ENCODE results near the gene ARHGEF17. TPM values are rescaled to one million over a fixed set of nuclear protein-coding genes. Genes with fewer than 3 reads are reported as not detected.

Gene ARHGEF17
- total RNA-seq, 4 donors from 2014 or later: 82.8 to 196 (median 122) TPM

- Histone ChIP-seq H3K27me3 (no peaks in the 10 kb centered on the region), H3K4me1 (peaks cover 3 to 19% (median 18%) of the 10 kb centered on the region in 4 donors), H3K4me3 (no peak overlapping the region), H3K36me3 (peaks cover 62 to 100% (median 94%) of the 10 kb centered on the region in 4 donors), H3K9me3 (no peaks in the 10 kb centered on the region), H3K27ac (replicated peaks in 1 of 4) (peak overlapping the region in 1 of 4 donors; percentile 21)
- 83% methylated on average over 3 of the region's 9 CpGs for WGBS
- TF ChIP-seq POLR2AphosphoS5 (IDR thresholded peaks at IDR 0.05) (no peak), CTCF (IDR thresholded peaks at IDR 0.05) (no peak), EP300 (IDR thresholded peaks at IDR 0.05) (no peak), POLR2A (IDR thresholded peaks at IDR 0.05; ENCODE audit: low read depth) (no peak)
- DNase-seq (ENCODE audit: extremely low spot score): no peak
- intact Hi-C loops (cut with DNase I): no loop called here
Observed at GRCh38 chr11:73363147-73363546, 55.1 kb downstream of the ARHGEF17 start.

GRCh38 chr11:73365352-73366264 is 57.5 kb downstream of the ARHGEF17 start:
- no peaks in the 10 kb centered on the region for H3K27me3 ChIP-seq
- H3K27ac ChIP-seq (replicated peaks in 1 of 4): peak overlapping the region in 1 of 4 donors; percentile 15
- peaks cover 48 to 87% (median 82%) of the 10 kb centered on the region in 4 donors for H3K36me3 ChIP-seq
- DNase-seq (ENCODE audit: extremely low spot score): no peak
- no peaks in the 10 kb centered on the region for H3K9me3 ChIP-seq
- TF ChIP-seq CTCF (IDR thresholded peaks at IDR 0.05) (no peak), POLR2AphosphoS5 (IDR thresholded peaks at IDR 0.05) (peak in 1 of 2 donors; percentile 5)
- intact Hi-C loops (cut with DNase I): no loop called here
- peaks cover 0 to 7% (median 0%) of the 10 kb centered on the region in 4 donors for H3K4me1 ChIP-seq
- no peak overlapping the region for H3K4me3 ChIP-seq
- 88% methylated on average over 14 of the region's 24 CpGs for WGBS

GRCh38 chr11:73366265-73366610 is 58.2 kb downstream of the ARHGEF17 start:
- intact Hi-C loops (cut with DNase I): no loop called here
- 89% methylated on average over 4 of the region's 4 CpGs for WGBS

GRCh38 chr11:73366953-73367352 is 58.9 kb downstream of the ARHGEF17 start:
- no peak for DNase-seq (ENCODE audit: extremely low spot score)
- Histone ChIP-seq H3K4me1 (peaks cover 0 to 6% (median 0%) of the 10 kb centered on the region in 4 donors), H3K27ac (replicated peaks in 1 of 4) (no peak overlapping the region), H3K27me3 (no peaks in the 10 kb centered on the region), H3K9me3 (no peaks in the 10 kb centered on the region), H3K36me3 (peaks cover 35 to 74% (median 69%) of the 10 kb centered on the region in 4 donors), H3K4me3 (no peak overlapping the region)
- 73% methylated on average over 6 of the region's 6 CpGs for WGBS
- no peak for TF ChIP-seq POLR2A (IDR thresholded peaks at IDR 0.05; ENCODE audit: low read depth)
- no peak for TF ChIP-seq CTCF (IDR thresholded peaks at IDR 0.05)
- TF ChIP-seq POLR2AphosphoS5 (IDR thresholded peaks at IDR 0.05): no peak
- TF ChIP-seq EP300 (IDR thresholded peaks at IDR 0.05): no peak
- intact Hi-C loops (cut with DNase I): no loop called here

More at GRCh38 chr11:73366265-73366610, 58.2 kb downstream of the ARHGEF17 start:
- no peak overlapping the region for H3K4me3 ChIP-seq
- TF ChIP-seq EP300 (IDR thresholded peaks at IDR 0.05): no peak
- no peak overlapping the region for H3K27ac ChIP-seq (replicated peaks in 1 of 4)
- H3K27me3 ChIP-seq: no peaks in the 10 kb centered on the region
- H3K4me1 ChIP-seq: peaks cover 0 to 7% (median 0%) of the 10 kb centered on the region in 4 donors
- H3K36me3 ChIP-seq: peaks cover 42 to 81% (median 76%) of the 10 kb centered on the region in 4 donors
- H3K9me3 ChIP-seq: no peaks in the 10 kb centered on the region
- DNase-seq (ENCODE audit: extremely low spot score): no peak

GRCh38 chr11:73367482-73368024 is 59.5 kb downstream of the ARHGEF17 start:
- WGBS: 76% methylated on average over 16 of the region's 20 CpGs
- H3K36me3 ChIP-seq: peaks cover 31 to 68% (median 63%) of the 10 kb centered on the region in 4 donors

More at GRCh38 chr11:73367482-73368024, 59.5 kb downstream of the ARHGEF17 start:
- no peak overlapping the region for H3K4me3 ChIP-seq
- TF ChIP-seq POLR2AphosphoS5 (IDR thresholded peaks at IDR 0.05) (no peak), EP300 (IDR thresholded peaks at IDR 0.05) (no peak), POLR2A (IDR thresholded peaks at IDR 0.05; ENCODE audit: low read depth) (no peak), CTCF (IDR thresholded peaks at IDR 0.05) (no peak)
- no peaks in the 10 kb centered on the region for H3K27me3 ChIP-seq
- intact Hi-C loops (cut with DNase I): no loop called here
- H3K9me3 ChIP-seq: no peaks in the 10 kb centered on the region
- peaks cover 2 to 6% (median 4%) of the 10 kb centered on the region in 4 donors for H3K4me1 ChIP-seq
- no peak for DNase-seq (ENCODE audit: extremely low spot score)
- H3K27ac ChIP-seq (replicated peaks in 1 of 4): peak overlapping the region in 1 of 4 donors; percentile 5

Data from esophagus muscularis mucosa (tissue), 4 donors.